CMK (cell line): ENCODE data around the gene OR51B4.
"Not testable (repeated sequence)": the region's sequence is repeated elsewhere in the genome, so short reads cannot be mapped to it uniquely, and the experiment has no call there.

Experiments used
- DNase-seq: peaks from one replicate; pipeline ENCODE4 v3.0.0-alpha.2; 2010; ENCODE audit warnings: low read depth

Gene OR51B4

DNA sequence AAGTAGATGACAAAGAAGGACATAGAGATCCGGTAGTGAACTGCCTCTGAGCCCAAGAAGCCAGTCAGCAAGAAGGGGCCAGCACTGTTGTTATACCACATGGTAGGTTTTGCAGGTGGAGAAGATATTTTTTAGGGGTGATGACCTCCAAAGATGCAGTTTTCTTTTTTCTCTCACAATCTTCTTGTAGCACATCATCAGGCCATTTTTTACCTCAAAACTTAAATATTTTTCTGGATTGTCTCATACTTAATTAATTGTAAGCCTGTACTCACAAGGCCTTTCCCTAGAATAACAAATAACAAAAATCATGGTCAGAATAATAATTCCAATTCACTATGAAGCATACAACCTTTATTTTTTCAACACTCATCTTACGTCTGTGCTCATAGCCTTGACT lies at the start of gene OR51B4:
TSS of gene OR51B4 (minus strand) at position 101 of the 400 bp plus-strand sequence. CDS start at position 101, 0 bp downstream.
- no peak for DNase-seq

DNA sequence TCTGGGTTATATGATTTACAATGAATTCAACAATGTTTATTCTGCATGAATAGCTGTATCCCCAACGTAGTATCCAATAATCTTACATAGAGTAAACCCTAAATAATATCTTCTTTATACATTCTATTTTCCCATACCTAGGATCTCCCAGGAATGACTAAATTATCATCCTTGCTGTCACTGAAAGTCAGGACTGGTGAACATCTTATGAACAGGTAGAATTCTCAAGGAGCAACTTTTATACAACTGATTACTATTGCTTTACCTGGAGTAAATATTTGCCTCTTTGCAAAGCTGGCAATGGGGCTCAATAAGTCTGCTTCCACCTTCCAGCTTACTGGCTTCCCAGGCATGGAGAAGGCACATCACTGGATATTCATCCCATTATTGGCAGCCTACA lies 49.5 kb upstream of the OR51B4 start, which contains the start of gene OR51B6:
TSS of gene OR51B6 (plus strand) at position 301 of the 400 bp plus-strand sequence. CDS start at position 301, 0 bp downstream.
- no peak for DNase-seq

- DNase-seq, result no peak
Measured at GRCh38 chr11:5349550-5349949, 47.8 kb upstream of the OR51B4 start.

DNA sequence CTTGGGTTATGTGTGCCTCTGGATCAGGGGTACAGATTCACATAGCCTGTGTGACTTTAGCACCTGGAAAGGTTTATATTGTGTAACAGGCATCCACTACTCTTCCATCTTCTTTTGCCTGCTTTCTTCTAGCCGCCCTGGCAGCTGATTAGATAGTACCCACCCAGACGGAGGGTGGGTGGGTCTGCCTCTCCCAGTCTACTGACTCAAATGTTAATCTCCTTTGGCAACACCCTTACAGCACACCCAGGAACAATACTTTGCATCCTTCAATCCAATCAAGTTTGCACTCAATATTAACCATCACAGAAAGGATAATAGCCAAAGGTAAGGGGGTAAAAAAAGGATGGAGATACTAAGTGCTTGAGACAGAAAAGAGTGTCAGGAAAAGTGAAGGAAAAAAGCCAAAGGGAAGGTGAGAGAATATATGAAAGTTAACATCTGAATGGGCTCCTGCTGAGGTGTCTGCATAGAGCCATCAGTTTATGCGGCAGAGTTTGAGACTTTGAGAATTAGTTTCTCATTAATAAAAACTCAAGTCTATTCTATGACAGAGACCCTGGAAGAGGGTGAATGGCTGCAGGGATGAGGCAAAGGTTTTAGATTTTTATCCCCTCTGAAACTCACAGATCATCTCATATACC lies 46.9 kb upstream of the OR51B4 start:
- no peak for DNase-seq

- DNase-seq, result no peak
Measured at GRCh38 chr11:5345831-5346230, 44.1 kb upstream of the OR51B4 start.

- no peak for DNase-seq
Measured at GRCh38 chr11:5343474-5344335, 42.0 kb upstream of the OR51B4 start, which contains the start of gene OR51B5. Gene OR51B5 (minus strand): TSS chr11:5343524. CDS start chr11:5343524, 0 bp downstream.

DNA sequence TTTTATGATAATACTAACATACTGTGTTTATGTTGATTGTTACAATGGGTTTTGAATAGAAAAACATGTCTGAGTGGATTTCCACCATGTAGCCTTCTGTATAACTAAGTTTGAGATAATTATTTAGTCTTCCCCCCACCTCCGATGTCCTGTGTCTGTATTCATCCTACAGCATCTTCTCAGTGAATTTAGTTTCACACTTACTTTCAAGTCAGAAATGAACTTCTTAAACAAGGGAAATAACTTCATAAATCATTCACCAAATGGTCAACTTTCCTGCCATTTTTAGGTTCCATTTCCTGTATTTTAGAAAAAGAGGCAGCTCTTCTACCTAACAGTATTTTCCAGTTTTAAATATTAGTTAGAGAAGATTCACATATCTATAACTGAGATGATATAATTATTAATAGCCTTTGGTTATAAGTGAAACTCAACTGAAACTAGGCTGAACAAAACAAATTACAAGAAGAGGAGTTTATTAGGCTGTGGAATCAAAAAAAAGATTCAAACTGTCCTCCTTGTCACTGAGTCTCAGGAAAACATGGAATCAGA lies 38.1 kb upstream of the OR51B4 start:
- no peak for DNase-seq

DNA sequence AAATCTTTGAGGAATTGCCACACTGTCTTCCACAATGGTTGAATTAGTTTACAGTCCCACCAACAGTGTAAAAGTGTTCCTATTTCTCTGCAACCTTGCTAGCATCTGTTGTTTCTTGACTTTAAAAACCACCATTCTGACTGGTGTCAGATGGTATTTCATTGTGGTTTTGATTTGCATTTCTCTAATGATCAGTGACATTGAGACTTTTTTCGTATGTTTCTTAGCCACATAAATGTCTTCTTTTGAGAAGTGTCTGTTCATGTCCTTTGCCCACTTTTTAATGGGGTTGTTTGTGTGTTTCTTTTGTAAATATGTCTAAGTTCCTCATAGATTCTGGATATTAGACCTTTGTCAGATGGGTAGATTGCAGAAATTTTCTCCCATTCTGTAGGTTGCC lies 35.5 kb upstream of the OR51B4 start:
- DNase-seq, result not testable (repeated sequence)

- DNase-seq, result no peak
Measured at GRCh38 chr11:5336331-5336730, 34.6 kb upstream of the OR51B4 start.

DNA sequence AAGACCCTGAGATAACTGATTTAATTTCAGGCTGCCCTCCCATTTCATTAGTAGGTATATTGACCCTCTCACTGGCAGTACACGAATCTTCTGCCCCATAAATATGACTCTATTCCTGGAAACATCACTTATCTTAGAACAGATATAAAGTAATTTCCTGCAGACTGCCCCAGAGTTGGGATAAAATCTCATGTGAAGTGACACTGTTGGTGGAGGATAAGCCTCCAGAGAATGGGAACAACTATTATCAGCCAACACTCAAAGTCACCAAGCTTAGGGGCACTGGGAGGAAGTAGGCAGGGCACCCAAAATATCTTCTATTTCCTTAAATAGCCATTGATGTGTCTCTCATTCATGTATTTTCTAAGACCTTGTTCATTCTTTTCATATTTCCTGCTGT lies 33.4 kb upstream of the OR51B4 start:
- DNase-seq, result no peak

GRCh38 chr11:5324197-5324596 lies 22.5 kb upstream of the OR51B4 start, which contains the start of gene OR51B2:
Gene OR51B2 (minus strand): TSS chr11:5324297. CDS start chr11:5324297, 0 bp downstream.
- DNase-seq, result no peak

GRCh38 chr11:5317292-5317691 lies 15.5 kb upstream of the OR51B4 start:
- DNase-seq, result no peak

- DNase-seq, result not testable (repeated sequence)
Measured at GRCh38 chr11:5313326-5314023, 11.7 kb upstream of the OR51B4 start.

GRCh38 chr11:5310423-5310822 lies 8.7 kb upstream of the OR51B4 start:
- DNase-seq, result no peak

DNA sequence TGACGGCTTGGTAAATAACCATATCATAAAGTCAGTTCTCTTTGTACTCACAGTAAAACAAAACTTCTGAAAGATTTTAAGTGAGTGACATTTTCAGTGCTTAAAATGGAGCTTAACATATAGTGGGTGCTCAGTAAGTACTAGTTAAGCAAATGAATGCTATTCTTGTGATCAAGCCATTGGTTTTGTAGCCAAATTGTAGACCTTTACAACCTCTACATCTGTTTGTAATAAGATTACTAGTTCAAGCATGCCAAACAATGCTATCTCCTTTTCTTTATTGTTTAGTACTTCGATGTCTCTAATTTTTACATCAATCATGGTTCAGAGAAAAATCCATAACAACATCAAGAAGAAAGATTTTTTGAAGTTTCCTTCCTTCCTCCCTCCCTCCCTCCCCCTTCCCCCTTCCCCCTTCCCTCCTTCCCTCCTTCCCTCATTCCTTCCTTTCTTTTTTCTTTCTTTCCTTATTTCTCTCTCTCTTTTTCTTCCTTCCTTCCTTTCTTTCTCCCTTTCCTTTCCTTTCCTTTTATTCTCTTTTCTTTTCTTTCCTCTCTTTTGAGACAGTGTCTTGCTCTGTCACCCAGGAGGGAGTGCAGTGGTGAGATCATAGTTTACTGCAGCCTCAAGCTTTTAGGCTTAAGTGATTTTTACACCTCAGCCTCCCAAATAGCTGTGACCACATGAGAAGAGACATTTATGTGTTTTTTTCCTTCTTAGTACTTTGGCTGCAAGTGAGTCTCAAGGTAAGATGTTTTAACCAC lies 5.7 kb upstream of the OR51B4 start:
- no peak for DNase-seq

GRCh38 chr11:5304046-5304445 lies 2.3 kb upstream of the OR51B4 start:
- no peak for DNase-seq

GRCh38 chr11:5303626-5304025 lies 1.9 kb upstream of the OR51B4 start:
- DNase-seq, result no peak

GRCh38 chr11:5300251-5300650 lies 1.5 kb downstream of the OR51B4 start:
- DNase-seq, result no peak

DNA sequence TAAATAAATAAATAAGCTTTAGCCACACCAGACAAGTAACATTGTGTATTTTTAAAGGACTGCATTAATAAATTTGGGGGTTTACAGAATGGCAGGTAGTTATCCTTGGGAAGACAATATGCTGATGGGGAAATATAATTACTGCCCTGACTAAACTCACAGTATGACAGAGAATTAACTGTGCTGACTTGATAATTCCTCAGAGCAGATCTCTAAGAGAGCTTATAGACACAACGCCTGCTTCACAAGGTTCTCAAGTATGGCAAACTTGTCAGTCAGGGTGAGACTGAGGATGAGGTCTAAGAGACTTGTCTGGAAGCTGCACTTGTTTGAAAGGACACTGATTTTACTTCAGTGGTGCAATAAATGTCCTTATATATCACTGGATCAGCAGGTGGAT lies 3.3 kb downstream of the OR51B4 start:
- DNase-seq, result no peak

DNA sequence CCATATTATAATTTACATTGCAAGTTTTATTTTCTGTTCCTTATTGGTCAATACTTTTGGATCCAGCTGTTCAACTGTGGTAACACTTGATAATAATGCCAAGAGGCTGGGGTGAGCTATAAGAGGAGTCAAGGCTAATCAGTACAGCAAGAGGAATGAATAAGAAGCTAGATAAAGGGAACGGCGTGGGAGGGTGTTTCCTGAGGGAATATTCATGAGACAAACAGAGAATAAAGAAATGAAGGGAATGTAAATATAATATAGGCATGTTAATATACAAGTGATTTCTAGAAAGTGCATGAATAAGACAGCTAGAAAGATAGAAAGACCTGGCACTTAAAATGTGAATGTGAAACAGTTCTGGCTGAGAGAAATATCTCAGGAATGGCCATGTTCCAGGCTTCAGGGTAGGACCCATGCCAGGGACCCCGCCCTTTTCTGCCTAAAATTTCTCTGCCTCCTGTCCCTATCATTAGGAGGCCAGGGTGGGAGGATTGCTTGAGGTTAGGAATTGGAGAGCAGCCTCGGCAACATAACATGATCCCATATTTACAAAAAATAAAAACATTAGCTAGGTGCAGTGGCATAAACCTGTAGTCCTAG lies 3.9 kb downstream of the OR51B4 start:
- DNase-seq, result no peak
